HS-5 (cell line): Measurements from ENCODE around the gene ROBO2.

ENCODE experiments used
- DNase-seq: peaks from one replicate; pipeline ENCODE4 v3.0.0-alpha.2; 2012; ENCODE audit warnings: low read depth

The ROBO2 gene

DNA sequence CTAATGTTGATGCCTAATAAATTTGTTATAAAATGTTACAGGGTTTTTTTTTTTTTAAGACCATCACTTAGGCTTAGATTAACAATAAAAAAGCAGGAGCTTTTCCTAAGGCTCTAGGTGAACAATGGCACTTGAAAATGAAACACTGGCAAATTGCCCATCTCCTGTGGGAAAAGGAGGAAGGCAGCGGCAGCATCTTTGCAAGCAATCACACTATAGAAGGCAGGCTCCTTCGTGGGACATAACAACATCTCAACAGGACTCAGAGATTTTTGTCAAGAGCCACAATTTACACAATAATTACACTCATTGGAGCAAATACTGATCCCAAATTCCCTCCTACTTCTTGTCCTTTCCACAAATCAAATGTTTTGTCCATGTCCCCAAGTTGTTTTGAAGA is 646.7 kb downstream of the ROBO2 start:
- no peak for DNase-seq

DNA sequence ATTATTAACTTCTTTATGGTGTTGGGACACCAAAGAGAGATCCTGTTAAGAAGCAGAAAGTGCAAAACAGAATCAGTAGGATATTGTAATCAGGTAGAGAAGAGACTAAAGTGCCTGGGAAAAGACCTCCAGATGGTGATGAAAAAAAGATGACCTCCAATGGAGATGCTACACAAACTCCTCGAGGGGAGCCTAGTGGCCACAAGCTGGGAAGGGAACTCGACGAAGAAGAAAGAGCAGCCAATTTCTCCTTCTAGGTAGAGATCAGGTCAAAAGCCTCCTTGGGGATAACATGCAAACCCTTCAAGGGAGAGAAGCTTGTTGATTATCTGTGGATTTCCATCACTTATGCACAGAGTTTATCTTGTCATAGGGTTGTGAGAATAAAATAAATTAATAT is 647.6 kb downstream of the ROBO2 start:
- DNase-seq = no peak

DNA sequence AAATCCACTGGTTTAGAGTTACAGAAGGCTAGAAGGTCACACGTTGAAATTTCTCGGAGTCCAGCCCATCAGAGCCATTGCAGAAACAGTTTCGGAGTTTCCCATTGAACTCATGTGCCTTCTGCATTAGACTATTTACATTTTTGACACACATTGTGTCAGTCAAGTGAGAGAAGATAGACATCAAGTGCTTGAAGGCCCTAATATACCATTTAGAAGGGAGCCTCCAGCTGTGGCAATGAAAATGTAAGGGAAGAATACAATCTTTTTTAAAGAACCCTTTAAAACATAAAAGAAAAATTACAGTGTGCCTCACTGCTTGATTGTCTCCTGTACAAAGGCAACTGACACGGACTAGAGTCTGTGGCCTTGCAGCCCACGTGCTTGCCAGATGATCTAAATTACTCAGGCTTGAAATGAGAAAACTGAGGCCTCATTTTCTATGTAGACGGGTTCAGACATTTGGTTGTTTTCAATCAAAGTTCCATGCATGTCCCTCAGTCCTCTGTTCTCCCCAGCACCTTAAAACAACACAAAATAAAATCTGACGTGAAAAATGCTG is 650.5 kb downstream of the ROBO2 start:
- DNase-seq = no peak

DNA sequence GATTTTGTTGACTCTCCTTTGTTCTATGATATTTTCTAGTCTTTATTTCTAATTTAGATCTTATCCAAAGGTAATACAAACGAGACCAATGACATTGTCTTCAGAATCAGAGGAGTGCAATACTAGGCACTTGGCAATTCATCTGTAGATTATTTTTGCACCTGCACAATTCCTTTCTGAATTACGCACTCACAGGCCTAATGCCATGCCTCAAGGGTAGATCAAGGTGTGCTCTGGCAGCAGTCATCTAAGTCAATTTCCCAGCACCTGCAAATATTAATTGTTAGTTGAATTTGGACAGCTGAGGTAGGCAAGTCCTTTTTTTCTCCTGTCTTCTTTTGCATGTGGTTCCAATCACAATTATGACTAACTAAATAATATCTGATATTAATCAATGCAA is 653.2 kb downstream of the ROBO2 start:
- no peak for DNase-seq

DNA sequence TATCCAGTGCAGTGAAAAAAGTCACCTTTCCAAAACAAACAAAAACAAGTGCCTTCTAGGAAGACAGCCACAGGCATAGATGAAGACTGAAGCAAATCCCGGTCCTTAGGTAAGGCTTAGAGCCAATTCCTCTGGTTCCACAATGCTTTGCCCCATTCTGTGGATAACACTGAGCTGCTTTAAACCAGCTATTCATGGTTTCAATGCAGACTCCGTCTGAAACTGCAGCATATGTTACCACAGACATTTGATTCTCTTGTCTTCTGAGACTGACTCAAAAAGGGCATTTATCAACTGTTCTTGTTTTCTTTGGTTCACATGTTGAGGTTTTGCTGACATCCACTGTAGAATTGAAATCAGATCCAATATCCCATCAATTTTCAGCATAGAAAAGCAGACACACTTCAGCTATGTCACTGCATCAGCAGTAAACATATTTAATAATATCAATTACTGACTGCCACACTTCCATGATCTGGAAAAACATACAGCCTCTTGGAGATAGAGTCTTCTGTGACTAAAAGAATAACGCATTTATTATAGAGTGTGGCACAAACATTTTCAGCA is 659.3 kb downstream of the ROBO2 start:
- DNase-seq = no peak
